Endothelial cell of umbilical vein (primary cell): ENCODE results near the gene GPNMB. TPM values are rescaled to one million over a fixed set of nuclear protein-coding genes. Genes with fewer than 3 reads are reported as not detected.

Experiments
- BruUV-seq: library from RNA; stranded (reverse); fragments of 400-500 nt; replicated peaks from 2 replicates; lab custom pipeline; 2021; lab: Mats Ljungman, UMichigan
- CTCF ChIA-PET: fragments of 300-600, 350-600 bp; sonication (Branson Sonifier 250); formaldehyde crosslinking; loops from one replicate; lab custom pipeline; 2021; ENCODE audit warnings: antibody characterized with exemption, inconsistent platforms; lab: Charles Lee
- POLR2A ChIA-PET: fragments of 300-600, 350-600 bp; sonication (Branson Sonifier 250); formaldehyde crosslinking; loops from one replicate; lab custom pipeline; 2021; ENCODE audit warnings: antibody characterized with exemption, inconsistent platforms; lab: Charles Lee
- DNase-seq: peaks from one replicate; pipeline ENCODE4 v3.0.0-alpha.2; 2011; ENCODE audit warnings: low read depth, low spot score
- FAIRE-seq: peaks from 2 replicates; lab custom pipeline; 2011; peaks lifted over from hg19 to GRCh38; lab: Jason Lieb, UNC
- H2AFZ ChIP-seq: 2 replicates; pipeline ENCODE4 v1.6.0; 2012; ENCODE audit warnings: low read depth, low read length, control low read depth, inconsistent platforms
- H3K27ac ChIP-seq: 2 replicates; pipeline ENCODE4 v1.5.1; 2011; ENCODE audit warnings: low read depth, mild to moderate bottlenecking, control low read depth, low read length, moderate library complexity; ENCODE audit not compliant: insufficient read depth
- H3K27me3 ChIP-seq, 2 experiments: 2 replicates each; pipeline versions ENCODE4 v1.6.0 to v1.6.1; 2011; ENCODE audit warnings: low read length in 2 of 2, mixed read lengths in 1 of 2; ENCODE audit not compliant: control insufficient read depth in 2 of 2, insufficient read depth in 2 of 2
- H3K36me3 ChIP-seq, 2 experiments: 2 replicates in 1 of 2; 3 replicates in 1 of 2; pipeline ENCODE4 v1.5.1; 2011; ENCODE audit warnings: low read length in 2 of 2, mild to moderate bottlenecking in 1 of 2, moderate library complexity in 1 of 2; ENCODE audit not compliant: control insufficient read depth in 2 of 2, insufficient read depth in 2 of 2; ENCODE audit errors: extremely low read depth in 1 of 2
- H3K4me1 ChIP-seq: 3 replicates; pipeline ENCODE4 v1.5.1; 2011; ENCODE audit warnings: mild to moderate bottlenecking, low read length; ENCODE audit not compliant: control insufficient read depth, insufficient read depth; ENCODE audit errors: extremely low read depth
- H3K4me2 ChIP-seq: 2 replicates; pipeline ENCODE4 v1.6.1; 2011; ENCODE audit warnings: low read length, control low read depth, mixed read lengths; ENCODE audit not compliant: insufficient read depth
- H3K4me3 ChIP-seq, 3 experiments: fragments of 200-600 bp in 1 of 3; sonication (generic), shearing (Covaris generic) in 1 of 3; replicated peaks in 1 of 3; 2 replicates each; pipeline ENCODE4 v1.5.1; 2011 to 2016; ENCODE audit warnings: control low read depth in 3 of 3, low read length in 3 of 3, mild to moderate bottlenecking in 2 of 3, inconsistent platforms in 1 of 3, low read depth in 1 of 3, moderate library complexity in 1 of 3; ENCODE audit not compliant: insufficient read depth in 1 of 3
- H3K79me2 ChIP-seq: 2 replicates; pipeline ENCODE4 v1.6.0; 2012; ENCODE audit warnings: low read length, inconsistent platforms; ENCODE audit not compliant: control insufficient read depth, insufficient read depth
- H3K9ac ChIP-seq: replicated peaks from 2 replicates; pipeline ENCODE3; 2011; ENCODE audit warnings: low read length, control low read depth; ENCODE audit not compliant: insufficient read depth; ENCODE audit errors: extremely low read depth
- H3K9me1 ChIP-seq: replicated peaks from 3 replicates; pipeline ENCODE4 v1.6.0; 2011; ENCODE audit warnings: mild to moderate bottlenecking, low read length; ENCODE audit not compliant: control insufficient read depth, insufficient read depth; ENCODE audit errors: extremely low read depth
- H3K9me3 ChIP-seq: replicated peaks from 2 replicates; pipeline ENCODE4 v1.5.1; 2012; ENCODE audit warnings: low read length, inconsistent platforms; ENCODE audit not compliant: control insufficient read depth, insufficient read depth
- H4K20me1 ChIP-seq: replicated peaks from 2 replicates; pipeline ENCODE3; 2011; ENCODE audit warnings: mild to moderate bottlenecking, low read length; ENCODE audit not compliant: control insufficient read depth, insufficient read depth; ENCODE audit errors: extremely low read depth
- CTCF ChIP-seq, 2 donors: IDR thresholded peaks; 1 replicate in 1 of 2; 2 replicates in 1 of 2; pipeline ENCODE4 v1.5.1; 2011; ENCODE audit warnings: low read length in 2 of 2, mild to moderate bottlenecking in 2 of 2, moderate library complexity in 2 of 2, control low read depth in 1 of 2, inconsistent platforms in 1 of 2, low read depth in 1 of 2; ENCODE audit not compliant: insufficient read depth in 1 of 2; ENCODE audit errors: extremely low read depth in 1 of 2
- EZH2 ChIP-seq: IDR thresholded peaks from 2 replicates; pipeline ENCODE4 v1.6.1; 2012; ENCODE audit warnings: borderline replicate concordance, low read depth, mild to moderate bottlenecking, moderate library complexity, low read length, inconsistent platforms; ENCODE audit not compliant: severe bottlenecking
- FOS ChIP-seq: IDR thresholded peaks from 2 replicates; pipeline ENCODE4 v1.6.1; 2011; ENCODE audit warnings: mild to moderate bottlenecking, low read length, moderate library complexity, borderline replicate concordance; ENCODE audit not compliant: insufficient read depth
- GATA2 ChIP-seq: IDR thresholded peaks from 2 replicates; pipeline ENCODE4 v1.7.0; 2011; ENCODE audit warnings: low read depth, mild to moderate bottlenecking, moderate library complexity, mixed read lengths, low read length; ENCODE audit not compliant: insufficient read length, insufficient read depth
- JUN ChIP-seq: IDR thresholded peaks from 2 replicates; pipeline ENCODE4 v1.6.1; 2011; ENCODE audit warnings: borderline replicate concordance, low read depth; ENCODE audit not compliant: insufficient read length, insufficient read depth
- MAX ChIP-seq: IDR thresholded peaks from 2 replicates; pipeline ENCODE4 v1.6.1; 2011; ENCODE audit not compliant: insufficient read depth, insufficient read length
- MYC ChIP-seq: IDR thresholded peaks from one replicate; pipeline ENCODE4 v1.6.1; 2011; ENCODE audit warnings: mild to moderate bottlenecking, low read depth, low read length
- POLR2A ChIP-seq: IDR thresholded peaks from 2 replicates; pipeline ENCODE4 v1.6.1; 2012; ENCODE audit warnings: low read depth, mild to moderate bottlenecking, control low read depth, low read length
- POLR2AphosphoS5 ChIP-seq: IDR thresholded peaks from 2 replicates; pipeline ENCODE4 v1.6.1; 2012; ENCODE audit warnings: low read depth, mild to moderate bottlenecking, control low read depth, low read length, moderate library complexity; ENCODE audit not compliant: insufficient read depth
- dilution Hi-C: fragments of 300-500 bp; cut with MboI; formaldehyde crosslinking; loops from one replicate; pipeline ENCODE4 v1.15.0; 2019; ENCODE audit warnings: low sequenced_read_pairs; ENCODE audit not compliant: extremely low pct_ligation_motif_present
- intact Hi-C: fragments of 100-400 bp; cut with micrococcal nuclease; formaldehyde crosslinking; loops from one replicate; pipeline ENCODE4 v1.10.0; 2022
- polyA plus RNA-seq, 4 experiments: library from polyadenylated mRNA; depleted of rRNA in 3 of 4; stranded (reverse) in 3 of 4; unstranded in 1 of 4; fragments of >200 nt; gene quantifications; 2 replicates each; pipeline versions ENCODE4 v1.2.1 to v1.2.3, GENCODE V29; 2011 to 2012; ENCODE audit warnings: missing spikeins in 1 of 4
- total RNA-seq: library from RNA; stranded (reverse); gene quantifications from 2 replicates; pipeline ENCODE4 v1.2.3, GENCODE V29; 2021

The GPNMB gene
- total and polyA plus RNA-seq, 2 donors (not counting 3 experiments of a cell fraction or from before 2014, with no cell fraction given), result 0.29 to 0.33 TPM

- Histone ChIP-seq H3K9me3 (no peaks in the 10 kb centered on the region), H3K27me3 (no peaks in the 10 kb centered on the region), H4K20me1 (no peaks in the 10 kb centered on the region), H3K9me1 (no peaks in the 10 kb centered on the region), H3K27ac (no peak overlapping the region), H3K79me2 (no peaks in the 10 kb centered on the region), H3K9ac (no peak overlapping the region), H2AFZ (no peak overlapping the region), H3K36me3 (no peaks in the 10 kb centered on the region), H3K4me2 (no peak overlapping the region), H3K4me1 (no peaks in the 10 kb centered on the region), H3K4me3 (no peak overlapping the region)
- CTCF ChIA-PET, result interaction anchor here (0.8 kb wide), 1 partner anchor 280 kb away, joined by 3 read pairs; no protein-coding TSS in a partner anchor
- FAIRE-seq, result no peak
- intact Hi-C loops (loop anchor here (10.0 kb wide), 1 partner anchor 743 kb away; no protein-coding TSS in a partner anchor), dilution Hi-C loops (no loop called here)
- POLR2A ChIA-PET, result no interaction called here
- no peak for TF ChIP-seq GATA2
- TF ChIP-seq POLR2A, result no peak
- TF ChIP-seq JUN, result no peak
- no peak for TF ChIP-seq FOS
- no peak for TF ChIP-seq MYC
- no peak for TF ChIP-seq MAX
- TF ChIP-seq POLR2AphosphoS5, result no peak
- no peak for TF ChIP-seq CTCF (IDR thresholded peaks at IDR 0.05; ENCODE audit: extremely low read depth in 1 of 2, insufficient read depth in 1 of 2, low read depth in 1 of 2, low read length in 2 of 2)
- TF ChIP-seq EZH2, result no peak
- no peak for DNase-seq
- BruUV-seq, result no TSS peak
Observed at GRCh38 chr7:23267357-23267756, 20.8 kb downstream of the GPNMB start.
